ENCODE data around the gene ZNF552.
A peak's percentile ranks its signal among the peaks of the same experiment; 100 is the strongest.
"Not testable (repeated sequence)": the region's sequence is repeated elsewhere in the genome, so short reads cannot be mapped to it uniquely, and the experiment has no call there.

The ZNF552 gene

GRCh38 chr19:57841122-57841763, 26.5 kb upstream of the ZNF552 start:
- Histone ChIP-seq H2AK5ac (ENCODE audit: low read depth, low read length) (no peak overlapping the region), H3K9ac (ENCODE audit: low read depth, low read length, poor library complexity) (no peak overlapping the region), H2AFZ (ENCODE audit: low read length) (no peak overlapping the region), H3K4me3 (ENCODE audit: low read length in 2 of 2) (no peak overlapping the region), H4K91ac (ENCODE audit: low read depth, low read length, poor library complexity) (no peak overlapping the region), H3K27me3 (ENCODE audit: control insufficient read depth in 3 of 3, insufficient read depth in 3 of 3, low read depth in 1 of 3, low read length in 3 of 3) (no peaks in the 10 kb centered on the region), H3K18ac (ENCODE audit: low read length) (no peak overlapping the region), H3K23ac (ENCODE audit: low read depth, low read length, poor library complexity) (no peak overlapping the region), H2BK12ac (ENCODE audit: low read length) (no peak overlapping the region), H2BK15ac (ENCODE audit: low read length) (no peak overlapping the region), H3K4me1 (ENCODE audit: control insufficient read depth in 2 of 2, insufficient read depth in 1 of 2, low read depth in 1 of 2, low read length in 2 of 2) (no peaks in the 10 kb centered on the region), H4K8ac (ENCODE audit: low read depth, low read length) (no peak overlapping the region), H3K4ac (ENCODE audit: low read length) (no peak overlapping the region), H2BK120ac (ENCODE audit: low read depth, low read length) (no peak overlapping the region), H3K14ac (ENCODE audit: low read length) (no peak overlapping the region), H3K4me2 (ENCODE audit: insufficient read depth, low read length, poor library complexity, severe bottlenecking) (no peak overlapping the region), H3K36me3 (replicated peaks in 1 of 2; ENCODE audit: control insufficient read depth in 2 of 2, insufficient read depth in 2 of 2, low read length in 2 of 2) (peaks cover 16 to 89% of the 10 kb centered on the region in 2 donors), H3K9me3 (replicated peaks in 1 of 2; ENCODE audit: control insufficient read depth in 2 of 2, insufficient read depth in 1 of 2, low read depth in 1 of 2, low read length in 2 of 2) (no peaks in the 10 kb centered on the region), H3K27ac (replicated peaks; ENCODE audit: low read length) (no peak overlapping the region), H2BK5ac (ENCODE audit: low read length) (no peak overlapping the region), H3K79me1 (ENCODE audit: low read depth, low read length) (peaks cover 4% of the 10 kb centered on the region)
- no peak for DNase-seq (ENCODE audit: low spot score)
- no CpG with 5 or more reads among the region's 6 CpGs for WGBS, 2 donors (ENCODE audit: extremely low coverage in 2 of 2, insufficient read length in 2 of 2, insufficient replicate concordance in 1 of 2)

GRCh38 chr19:57838622-57839191, 24.0 kb upstream of the ZNF552 start:
- not testable (repeated sequence) for H2BK12ac ChIP-seq (ENCODE audit: low read length); H2BK120ac ChIP-seq (ENCODE audit: low read depth, low read length); H3K9ac ChIP-seq (ENCODE audit: low read depth, low read length, poor library complexity); H3K4me3 ChIP-seq (ENCODE audit: low read length in 2 of 2); H2AK5ac ChIP-seq (ENCODE audit: low read depth, low read length); H3K18ac ChIP-seq (ENCODE audit: low read length); H4K91ac ChIP-seq (ENCODE audit: low read depth, low read length, poor library complexity); H2BK15ac ChIP-seq (ENCODE audit: low read length); H3K79me1 ChIP-seq (ENCODE audit: low read depth, low read length); DNase-seq (ENCODE audit: low spot score); H3K23ac ChIP-seq (ENCODE audit: low read depth, low read length, poor library complexity); H3K9me3 ChIP-seq (replicated peaks in 1 of 2; ENCODE audit: control insufficient read depth in 2 of 2, insufficient read depth in 1 of 2, low read depth in 1 of 2, low read length in 2 of 2); H3K4me1 ChIP-seq (ENCODE audit: control insufficient read depth in 2 of 2, insufficient read depth in 1 of 2, low read depth in 1 of 2, low read length in 2 of 2); H3K14ac ChIP-seq (ENCODE audit: low read length); H3K4ac ChIP-seq (ENCODE audit: low read length); H3K4me2 ChIP-seq (ENCODE audit: insufficient read depth, low read length, poor library complexity, severe bottlenecking); H2AFZ ChIP-seq (ENCODE audit: low read length); H3K27ac ChIP-seq (replicated peaks; ENCODE audit: low read length); H4K8ac ChIP-seq (ENCODE audit: low read depth, low read length); H2BK5ac ChIP-seq (ENCODE audit: low read length); H3K27me3 ChIP-seq (ENCODE audit: control insufficient read depth in 3 of 3, insufficient read depth in 3 of 3, low read depth in 1 of 3, low read length in 3 of 3)
- WGBS, 2 donors (ENCODE audit: extremely low coverage in 2 of 2, insufficient read length in 2 of 2, insufficient replicate concordance in 1 of 2), result no CpG with 5 or more reads among the region's 5 CpGs
- H3K36me3 ChIP-seq (replicated peaks in 1 of 2; ENCODE audit: control insufficient read depth in 2 of 2, insufficient read depth in 2 of 2, low read length in 2 of 2), result peaks cover 9 to 67% of the 10 kb centered on the region in 2 donors

GRCh38 chr19:57836991-57837390, 22.3 kb upstream of the ZNF552 start:
- H2BK5ac ChIP-seq (ENCODE audit: low read length), result not testable (repeated sequence)
- no CpG with 5 or more reads among the region's 5 CpGs for WGBS, 2 donors (ENCODE audit: extremely low coverage in 2 of 2, insufficient read length in 2 of 2, insufficient replicate concordance in 1 of 2)

GRCh38 chr19:57830071-57830602, 15.4 kb upstream of the ZNF552 start, which contains the start of gene ZNF587B:
ZNF587B (plus strand) TSS chr19:57830299; CDS start chr19:57830529, 230 bp downstream.
- Histone ChIP-seq H3K14ac (ENCODE audit: low read length) (no peak within 1 kb of the TSS), H3K79me1 (ENCODE audit: low read depth, low read length) (peaks cover 5% of the 10 kb centered on the region), H3K23ac (ENCODE audit: low read depth, low read length, poor library complexity) (peak within 1 kb of the TSS; percentile 92), H3K27ac (replicated peaks; ENCODE audit: low read length) (peak within 1 kb of the TSS; percentile 88), H3K4me3 (ENCODE audit: low read length in 2 of 2) (peak within 1 kb of the TSS; percentile 79 to 83), H3K4me1 (ENCODE audit: control insufficient read depth in 2 of 2, insufficient read depth in 1 of 2, low read depth in 1 of 2, low read length in 2 of 2) (peaks cover 0 to 2% of the 10 kb centered on the region in 2 donors), H3K27me3 (ENCODE audit: control insufficient read depth in 3 of 3, insufficient read depth in 3 of 3, low read depth in 1 of 3, low read length in 3 of 3) (no peaks in the 10 kb centered on the region), H2BK12ac (ENCODE audit: low read length) (no peak within 1 kb of the TSS), H3K9me3 (replicated peaks in 1 of 2; ENCODE audit: control insufficient read depth in 2 of 2, insufficient read depth in 1 of 2, low read depth in 1 of 2, low read length in 2 of 2) (peaks cover 0 to 7% of the 10 kb centered on the region in 2 donors), H3K9ac (ENCODE audit: low read depth, low read length, poor library complexity) (peak within 1 kb of the TSS; percentile 99), H2BK5ac (ENCODE audit: low read length) (no peak within 1 kb of the TSS), H4K8ac (ENCODE audit: low read depth, low read length) (no peak within 1 kb of the TSS), H2BK15ac (ENCODE audit: low read length) (no peak within 1 kb of the TSS), H3K4ac (ENCODE audit: low read length) (no peak within 1 kb of the TSS), H3K36me3 (replicated peaks in 1 of 2; ENCODE audit: control insufficient read depth in 2 of 2, insufficient read depth in 2 of 2, low read length in 2 of 2) (peaks cover 2 to 35% of the 10 kb centered on the region in 2 donors), H4K91ac (ENCODE audit: low read depth, low read length, poor library complexity) (peak within 1 kb of the TSS; percentile 82), H2AK5ac (ENCODE audit: low read depth, low read length) (peak within 1 kb of the TSS; percentile 88), H2BK120ac (ENCODE audit: low read depth, low read length) (no peak within 1 kb of the TSS), H3K4me2 (ENCODE audit: insufficient read depth, low read length, poor library complexity, severe bottlenecking) (peak within 1 kb of the TSS; percentile 63), H2AFZ (ENCODE audit: low read length) (peak within 1 kb of the TSS; percentile 79), H3K18ac (ENCODE audit: low read length) (peak within 1 kb of the TSS; percentile 97)
- peak; percentile 85 for DNase-seq (ENCODE audit: low spot score)
- no CpG with 5 or more reads among the region's 22 CpGs for WGBS, 2 donors (ENCODE audit: extremely low coverage in 2 of 2, insufficient read length in 2 of 2, insufficient replicate concordance in 1 of 2)

More at GRCh38 chr19:57836991-57837390, 22.3 kb upstream of the ZNF552 start:
- H4K91ac ChIP-seq (ENCODE audit: low read depth, low read length, poor library complexity); H3K14ac ChIP-seq (ENCODE audit: low read length); H3K79me1 ChIP-seq (ENCODE audit: low read depth, low read length); H3K27ac ChIP-seq (replicated peaks; ENCODE audit: low read length); H3K23ac ChIP-seq (ENCODE audit: low read depth, low read length, poor library complexity); H2BK120ac ChIP-seq (ENCODE audit: low read depth, low read length); H3K4me1 ChIP-seq (ENCODE audit: control insufficient read depth in 2 of 2, insufficient read depth in 1 of 2, low read depth in 1 of 2, low read length in 2 of 2); H3K9me3 ChIP-seq (replicated peaks in 1 of 2; ENCODE audit: control insufficient read depth in 2 of 2, insufficient read depth in 1 of 2, low read depth in 1 of 2, low read length in 2 of 2); H2AFZ ChIP-seq (ENCODE audit: low read length); DNase-seq (ENCODE audit: low spot score); H2BK12ac ChIP-seq (ENCODE audit: low read length); H3K4me2 ChIP-seq (ENCODE audit: insufficient read depth, low read length, poor library complexity, severe bottlenecking); H3K18ac ChIP-seq (ENCODE audit: low read length); H3K4me3 ChIP-seq (ENCODE audit: low read length in 2 of 2); H4K8ac ChIP-seq (ENCODE audit: low read depth, low read length); H2BK15ac ChIP-seq (ENCODE audit: low read length); H3K9ac ChIP-seq (ENCODE audit: low read depth, low read length, poor library complexity); H2AK5ac ChIP-seq (ENCODE audit: low read depth, low read length); H3K4ac ChIP-seq (ENCODE audit: low read length); H3K27me3 ChIP-seq (ENCODE audit: control insufficient read depth in 3 of 3, insufficient read depth in 3 of 3, low read depth in 1 of 3, low read length in 3 of 3): not testable (repeated sequence)
- peaks cover 8 to 59% of the 10 kb centered on the region in 2 donors for H3K36me3 ChIP-seq (replicated peaks in 1 of 2; ENCODE audit: control insufficient read depth in 2 of 2, insufficient read depth in 2 of 2, low read length in 2 of 2)
